ENCODE results near the gene RFX4.
"Not testable (repeated sequence)": the region's sequence is repeated elsewhere in the genome, so short reads cannot be mapped to it uniquely, and the experiment has no call there.

RFX4 gene

DNA sequence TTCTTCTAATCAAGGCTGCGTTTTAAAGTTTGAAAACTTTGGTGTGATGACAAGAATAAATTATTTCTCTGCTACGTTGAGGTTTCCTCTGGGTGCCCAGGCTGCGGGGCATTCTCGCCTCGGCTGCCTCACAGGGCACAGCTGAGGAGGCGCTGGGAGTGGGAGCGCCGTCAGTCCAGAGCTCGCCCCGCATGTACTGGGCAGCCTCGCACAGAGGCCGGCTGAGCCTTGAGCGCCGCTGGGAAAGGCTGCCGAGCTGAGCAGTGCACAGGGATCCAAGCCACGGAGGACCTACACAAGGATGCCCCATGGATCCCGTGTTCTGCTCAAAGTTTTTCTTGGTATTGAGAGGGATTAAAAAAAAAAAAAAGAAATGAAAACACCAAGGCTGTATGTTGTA, 11.6 kb downstream of the RFX4 start:
- DNase-seq = no peak

GRCh38 chr12:106595268-106595667, 12.5 kb downstream of the RFX4 start:
- DNase-seq = no peak

DNA sequence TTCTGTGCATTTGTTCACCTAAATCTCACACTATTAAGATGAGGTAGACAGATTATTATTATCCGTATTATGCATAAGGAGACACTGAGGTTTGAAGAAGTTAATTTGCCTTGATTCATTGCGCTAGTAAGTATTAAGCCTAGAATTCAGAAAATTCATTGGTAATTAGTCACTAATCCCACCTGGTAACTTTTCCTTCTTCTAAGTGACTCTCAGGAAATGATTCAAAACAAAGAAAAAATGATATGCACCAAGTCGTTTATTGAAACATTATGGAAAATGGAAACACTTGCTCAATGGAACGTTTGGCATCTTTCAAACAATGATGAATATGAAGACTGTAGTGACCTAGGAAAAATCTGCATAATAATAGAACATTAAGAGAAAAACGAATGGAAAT, 15.2 kb downstream of the RFX4 start:
- DNase-seq = no peak

GRCh38 chr12:106599302-106599701, 16.5 kb downstream of the RFX4 start:
- DNase-seq = no peak

DNA sequence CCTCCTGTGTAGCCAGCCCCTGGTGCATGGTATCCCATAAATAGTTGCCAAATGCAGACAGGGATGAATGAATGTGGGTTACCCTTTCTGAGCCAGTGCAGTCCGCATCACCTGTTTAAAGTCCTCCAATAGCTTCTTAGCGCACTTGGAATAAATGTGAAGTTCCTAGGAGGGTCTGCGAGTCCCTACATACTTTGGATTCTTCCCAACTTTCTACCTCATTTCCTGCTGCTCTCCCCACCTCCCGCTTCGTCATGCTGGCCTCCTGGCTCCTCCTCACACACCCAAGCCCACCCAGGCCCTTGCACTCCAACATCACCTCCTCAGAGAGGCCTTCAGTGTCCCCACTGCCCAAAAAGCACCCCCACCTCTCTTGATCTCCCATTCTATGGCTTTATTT, 17.7 kb downstream of the RFX4 start:
- DNase-seq = no peak

- no peak for DNase-seq
Observed at GRCh38 chr12:106601031-106601430, 18.2 kb downstream of the RFX4 start.

GRCh38 chr12:106601496-106601895, 18.7 kb downstream of the RFX4 start:
- DNase-seq = no peak

GRCh38 chr12:106602076-106602475, 19.3 kb downstream of the RFX4 start:
- no peak for DNase-seq

DNA sequence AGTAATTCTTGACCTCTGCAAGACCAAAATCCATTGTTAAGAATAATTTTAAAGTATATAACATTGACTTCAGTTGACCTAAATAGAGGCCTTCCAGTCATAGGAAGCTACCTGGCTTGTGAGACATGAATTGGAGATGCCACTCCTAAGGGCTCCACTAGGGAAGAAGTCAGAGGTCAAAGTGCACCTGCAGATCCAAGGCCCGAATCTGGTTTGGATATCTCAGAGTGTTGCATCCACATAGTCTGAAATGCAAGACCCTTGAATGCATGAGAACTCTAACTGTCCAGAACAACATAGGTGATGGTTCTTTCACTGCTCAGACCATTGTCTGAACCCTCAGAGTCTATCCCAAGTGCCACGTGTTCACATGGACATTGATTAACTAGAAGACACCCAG, 22.4 kb downstream of the RFX4 start:
- no peak for DNase-seq

DNA sequence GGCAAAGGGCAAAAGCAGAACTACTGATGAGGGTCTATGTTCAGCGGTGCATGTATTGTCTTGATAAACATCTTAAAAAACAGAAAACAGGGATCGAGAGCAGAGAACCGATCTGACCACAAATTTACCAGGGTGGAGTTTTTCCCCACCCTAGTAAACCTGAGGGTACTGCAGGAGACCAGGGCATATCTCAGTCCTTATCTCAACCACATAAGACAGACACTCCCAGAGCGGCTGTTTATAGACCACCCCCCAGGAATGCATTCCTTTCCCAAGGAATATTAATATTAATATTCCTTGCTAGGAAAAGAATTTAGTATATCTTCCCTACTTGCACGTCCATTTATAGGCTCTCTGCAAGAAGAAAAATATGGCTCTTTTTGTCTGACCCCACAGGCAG, 37.8 kb downstream of the RFX4 start:
- not testable (repeated sequence) for DNase-seq

GRCh38 chr12:106625976-106626375, 43.2 kb downstream of the RFX4 start:
- no peak for DNase-seq

- DNase-seq = no peak
Observed at GRCh38 chr12:106629797-106630659, 47.2 kb downstream of the RFX4 start.

- no peak for DNase-seq
Observed at GRCh38 chr12:106631150-106631549, 48.3 kb downstream of the RFX4 start.

DNA sequence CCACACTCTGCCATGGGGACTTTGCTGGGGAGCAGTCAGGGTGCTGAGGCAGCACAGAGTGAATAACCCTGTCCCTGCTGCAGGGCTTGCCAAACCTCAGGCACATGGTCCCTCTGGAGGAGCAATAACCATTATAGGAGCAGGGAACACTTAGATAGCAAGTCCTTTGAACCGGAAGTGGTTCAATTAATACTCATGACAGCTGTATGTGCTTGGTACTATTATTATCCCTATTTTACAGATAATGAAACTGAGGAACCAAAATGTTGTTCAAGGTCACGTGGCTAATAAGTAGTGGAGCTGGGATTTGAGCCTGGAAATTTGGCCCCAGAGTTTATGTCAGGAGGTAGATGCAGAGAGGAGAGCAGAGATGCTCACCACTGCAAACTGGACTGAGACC, 49.0 kb downstream of the RFX4 start:
- no peak for DNase-seq

DNA sequence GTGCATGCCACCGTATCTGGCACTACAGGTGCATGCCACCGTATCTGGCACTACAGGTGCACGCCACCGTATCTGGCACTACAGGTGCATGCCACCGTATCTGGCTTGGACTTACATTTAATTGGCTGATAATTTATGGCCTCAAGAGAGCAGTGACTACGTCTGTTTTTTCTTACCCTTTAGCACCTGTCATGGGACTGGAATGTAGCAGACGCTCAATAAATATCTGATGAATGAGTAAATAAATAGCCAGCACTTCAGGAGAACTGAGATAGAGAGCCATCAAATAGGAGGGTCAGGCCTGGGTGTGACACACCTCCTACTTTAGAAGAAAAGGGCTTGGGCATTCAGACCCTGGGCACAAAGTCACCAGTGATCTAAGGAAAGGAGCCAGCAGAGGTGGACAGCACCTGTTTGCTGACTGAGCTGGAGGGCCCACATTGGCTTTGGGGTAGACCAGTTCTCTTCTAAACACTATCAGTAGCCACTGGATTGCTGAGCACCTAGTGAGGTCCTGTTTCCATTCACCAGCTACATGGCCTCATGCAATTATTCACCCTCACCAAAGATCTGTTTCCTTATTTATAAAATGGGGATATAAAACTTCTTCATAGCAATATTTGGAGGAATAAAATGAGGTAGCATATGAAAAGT, 50.1 kb downstream of the RFX4 start:
- DNase-seq = no peak

DNA sequence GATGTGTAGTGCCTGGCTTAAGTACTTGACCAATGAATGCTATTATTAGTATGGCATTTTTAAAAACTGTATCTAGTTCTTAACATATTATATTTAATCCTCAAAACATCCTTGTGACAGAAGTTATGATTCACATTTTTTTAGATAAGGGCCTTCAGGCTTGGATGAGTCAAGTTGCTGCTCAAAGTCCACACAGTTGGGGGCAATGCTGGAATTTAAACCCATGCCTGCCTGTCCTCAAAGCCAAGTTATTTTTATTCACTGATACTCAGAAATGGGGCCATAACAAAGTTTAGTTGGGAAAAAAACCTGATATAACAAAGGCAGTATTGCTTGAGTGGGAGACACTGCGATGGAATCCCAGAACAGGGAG, 50.6 kb downstream of the RFX4 start:
- DNase-seq = no peak

DNA sequence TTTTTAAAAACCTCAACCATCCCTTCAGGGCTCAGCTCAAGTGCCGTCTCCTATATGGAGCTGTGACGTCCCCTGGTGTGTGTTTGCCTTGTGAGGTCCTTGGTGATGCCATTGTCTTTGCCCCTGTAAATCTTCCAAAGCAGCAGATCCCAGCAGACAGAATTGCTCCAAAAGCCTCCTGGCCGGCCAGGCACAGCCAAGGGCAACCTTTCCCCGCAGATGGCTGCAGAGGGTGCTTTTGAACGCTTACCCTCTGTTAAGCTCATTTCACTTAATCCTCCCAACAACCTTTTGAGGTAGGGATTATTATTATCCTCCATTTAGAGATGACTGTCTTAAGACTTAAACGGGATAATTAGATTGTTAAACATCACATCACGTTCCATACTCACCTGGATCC, 51.4 kb downstream of the RFX4 start:
- DNase-seq = no peak

GRCh38 chr12:106643000-106643399, 60.2 kb downstream of the RFX4 start:
- no peak for DNase-seq

DNA sequence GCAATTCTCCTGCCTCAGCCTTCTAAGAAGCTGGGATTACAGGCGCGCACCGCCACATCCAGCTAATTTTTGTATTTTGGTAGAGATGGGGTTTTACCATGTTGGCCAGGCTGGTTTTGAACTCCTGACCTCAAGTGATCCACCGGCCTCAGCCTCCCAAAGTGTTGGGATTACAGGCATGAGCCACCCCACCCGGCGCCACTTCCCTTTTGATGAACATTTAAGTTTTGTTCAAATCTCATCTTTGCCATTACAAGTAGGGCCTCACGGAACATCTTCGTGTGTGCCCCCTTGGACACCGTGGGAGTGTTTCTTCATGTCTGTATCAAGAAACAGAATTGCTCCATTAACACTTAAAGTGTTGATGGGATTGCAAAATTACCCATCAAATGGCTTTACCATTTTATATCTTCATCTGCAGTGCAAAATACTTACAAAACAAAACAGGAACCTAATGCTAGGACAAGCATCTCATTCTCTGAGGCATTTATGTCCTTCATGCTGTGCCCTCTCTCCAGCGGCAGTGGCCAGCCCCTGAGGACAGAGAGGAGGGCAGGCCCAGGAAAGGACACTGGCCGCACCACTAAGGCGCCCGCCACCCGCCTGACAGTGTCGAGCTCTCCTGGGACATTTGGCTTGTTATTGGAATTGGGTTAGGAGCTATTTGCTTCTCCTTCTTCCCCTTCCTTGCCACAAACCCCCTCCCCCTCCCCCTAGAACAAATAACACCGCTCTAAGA, 61.7 kb downstream of the RFX4 start:
- DNase-seq = no peak

GRCh38 chr12:106645074-106645421, 62.2 kb downstream of the RFX4 start:
- no peak for DNase-seq

DNA sequence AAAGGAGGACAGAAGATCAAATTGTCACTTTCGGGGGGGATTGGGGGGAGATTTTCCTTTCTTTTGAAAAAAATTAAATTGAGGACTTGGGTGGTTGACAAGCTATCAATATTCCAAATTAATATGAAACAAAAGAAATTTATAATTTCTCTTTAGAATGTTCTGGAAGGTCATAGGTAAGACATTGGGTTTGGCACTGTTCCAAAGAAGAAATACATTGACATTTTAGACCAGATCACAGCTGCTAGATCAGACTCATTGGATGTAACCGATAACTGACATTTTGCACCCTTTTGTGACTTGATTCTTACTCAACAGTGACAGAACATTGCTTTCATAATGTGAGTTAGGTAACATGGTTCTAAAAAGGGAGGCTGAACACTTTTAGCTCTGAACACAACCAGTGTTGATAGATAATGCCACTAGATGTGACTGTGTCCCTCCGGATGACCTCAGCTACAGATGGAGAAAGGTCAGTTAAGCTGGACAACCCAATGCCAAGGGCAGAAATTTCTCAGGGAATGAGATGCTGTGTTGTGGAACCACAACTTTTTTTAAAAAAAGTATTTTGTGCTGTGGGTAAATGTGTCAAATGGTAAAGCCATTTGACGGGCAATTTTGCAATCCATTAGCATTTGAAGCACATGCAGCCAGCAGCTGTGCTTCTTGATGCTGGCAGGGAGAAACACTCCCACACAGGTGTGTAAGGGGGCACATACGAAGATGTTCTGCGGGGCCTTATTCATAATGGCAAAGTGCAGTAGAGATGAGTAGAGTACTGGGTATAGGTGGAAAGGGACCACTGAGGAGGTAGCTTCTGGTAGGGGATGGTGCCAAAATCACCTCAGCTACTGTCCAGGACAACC, 62.9 kb downstream of the RFX4 start:
- no peak for DNase-seq

- no peak for DNase-seq
Observed at GRCh38 chr12:106646472-106646871, 63.7 kb downstream of the RFX4 start.
